Skeletal muscle satellite cell (primary cell): ENCODE data around the gene ADCY7.
"Not testable (repeated sequence)": the region's sequence is repeated elsewhere in the genome, so short reads cannot be mapped to it uniquely, and the experiment has no call there.

Source experiments
- H3K27me3 ChIP-seq: 2 replicates; pipeline ENCODE4 v1.7.0; 2013; ENCODE audit warnings: low read length; ENCODE audit not compliant: control insufficient read depth, insufficient read depth
- H3K36me3 ChIP-seq: 2 replicates; pipeline ENCODE4 v1.7.0; 2013; ENCODE audit warnings: mild to moderate bottlenecking, control low read depth, low read length; ENCODE audit not compliant: insufficient read depth
- H3K4me1 ChIP-seq: 2 replicates; pipeline ENCODE4 v1.7.0; 2013; ENCODE audit warnings: low read length; ENCODE audit not compliant: control insufficient read depth, insufficient read depth
- H3K4me2 ChIP-seq: 2 replicates; pipeline ENCODE4 v1.7.0; 2013; ENCODE audit warnings: mild to moderate bottlenecking, low read length
- H3K4me3 ChIP-seq: 2 replicates; pipeline ENCODE4 v1.7.0; 2013; ENCODE audit warnings: low read length
- H3K9ac ChIP-seq: 2 replicates; pipeline ENCODE4 v1.7.0; 2013; ENCODE audit warnings: mild to moderate bottlenecking, low read depth, low read length, moderate library complexity
- H3K9me3 ChIP-seq: replicated peaks from 2 replicates; pipeline ENCODE4 v1.7.0; 2013; ENCODE audit warnings: mild to moderate bottlenecking, control low read depth, low read length

Gene ADCY7

DNA sequence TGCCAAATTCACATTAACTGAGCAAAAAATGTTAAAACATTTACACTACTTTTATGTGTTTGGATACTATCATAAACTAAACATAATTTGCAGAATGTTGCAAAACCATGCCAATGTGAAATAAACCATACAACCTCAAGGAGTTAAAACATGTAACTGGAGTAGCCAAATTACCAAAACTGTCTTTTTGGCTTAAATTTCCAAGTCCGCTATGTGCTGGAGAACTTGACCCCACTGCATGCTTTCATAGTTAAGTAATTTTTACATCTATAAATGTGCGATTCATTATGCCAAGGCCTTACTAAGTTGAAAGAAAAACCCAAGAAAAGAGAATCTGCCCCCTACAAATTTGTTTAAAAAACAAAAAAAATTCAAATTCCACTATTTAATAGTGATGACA is 74.2 kb downstream of the ADCY7 start:
- no peak overlapping the region for H3K4me3 ChIP-seq
- H3K9me3 ChIP-seq, result no peaks in the 10 kb centered on the region
- no peak overlapping the region for H3K4me2 ChIP-seq
- H3K4me1 ChIP-seq, result peaks cover 25% of the 10 kb centered on the region
- H3K27me3 ChIP-seq, result no peaks in the 10 kb centered on the region
- H3K9ac ChIP-seq, result no peak overlapping the region
- H3K36me3 ChIP-seq, result peaks cover 13% of the 10 kb centered on the region

- H3K4me1 ChIP-seq, H3K9me3 ChIP-seq, H3K9ac ChIP-seq, H3K4me3 ChIP-seq, H3K27me3 ChIP-seq, H3K4me2 ChIP-seq: not testable (repeated sequence)
- peaks cover 13% of the 10 kb centered on the region for H3K36me3 ChIP-seq
Observed at GRCh38 chr16:50343566-50343965, 77.2 kb downstream of the ADCY7 start.

- not testable (repeated sequence) for H3K9me3 ChIP-seq, H3K4me2 ChIP-seq, H3K4me3 ChIP-seq, H3K27me3 ChIP-seq, H3K9ac ChIP-seq, H3K4me1 ChIP-seq
- peaks cover 14% of the 10 kb centered on the region for H3K36me3 ChIP-seq
Observed at GRCh38 chr16:50345210-50345609, 78.9 kb downstream of the ADCY7 start.

- peaks cover 34% of the 10 kb centered on the region for H3K36me3 ChIP-seq
- H3K4me1 ChIP-seq, result no peaks in the 10 kb centered on the region
- H3K9ac ChIP-seq, result no peak overlapping the region
- H3K27me3 ChIP-seq, result no peaks in the 10 kb centered on the region
- H3K9me3 ChIP-seq, result no peaks in the 10 kb centered on the region
- no peak overlapping the region for H3K4me3 ChIP-seq
- H3K4me2 ChIP-seq, result no peak overlapping the region
Observed at GRCh38 chr16:50351116-50351515, 84.8 kb downstream of the ADCY7 start.

- H3K27me3 ChIP-seq, result no peaks in the 10 kb centered on the region
- H3K4me2 ChIP-seq, result no peak overlapping the region
- H3K9me3 ChIP-seq, result no peaks in the 10 kb centered on the region
- H3K36me3 ChIP-seq, result peaks cover 34% of the 10 kb centered on the region
- no peaks in the 10 kb centered on the region for H3K4me1 ChIP-seq
- no peak overlapping the region for H3K4me3 ChIP-seq
- H3K9ac ChIP-seq, result no peak overlapping the region
Observed at GRCh38 chr16:50351952-50352351, 85.6 kb downstream of the ADCY7 start.

DNA sequence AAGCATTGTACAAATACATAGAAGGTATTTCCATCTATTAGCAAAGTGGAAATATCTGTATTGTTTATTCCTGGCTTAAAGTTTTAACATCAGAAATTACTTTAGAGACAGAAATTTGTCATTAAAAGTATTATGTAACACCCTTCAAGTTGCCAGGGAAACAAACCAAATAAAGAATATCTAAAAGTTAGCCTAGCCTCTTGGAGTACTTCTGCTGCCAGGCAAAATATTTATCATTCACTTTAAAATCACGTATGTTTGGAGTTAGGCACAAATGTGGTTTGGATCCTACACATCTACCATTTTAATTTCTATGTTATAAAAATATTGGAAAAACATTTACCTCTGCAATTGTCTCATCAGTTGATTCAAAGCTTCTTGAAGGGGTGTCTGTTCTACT is 87.7 kb downstream of the ADCY7 start:
- no peaks in the 10 kb centered on the region for H3K4me1 ChIP-seq
- no peaks in the 10 kb centered on the region for H3K27me3 ChIP-seq
- H3K9ac ChIP-seq, result no peak overlapping the region
- H3K4me2 ChIP-seq, result no peak overlapping the region
- H3K36me3 ChIP-seq, result peaks cover 37% of the 10 kb centered on the region
- H3K4me3 ChIP-seq, result no peak overlapping the region
- H3K9me3 ChIP-seq, result no peaks in the 10 kb centered on the region

DNA sequence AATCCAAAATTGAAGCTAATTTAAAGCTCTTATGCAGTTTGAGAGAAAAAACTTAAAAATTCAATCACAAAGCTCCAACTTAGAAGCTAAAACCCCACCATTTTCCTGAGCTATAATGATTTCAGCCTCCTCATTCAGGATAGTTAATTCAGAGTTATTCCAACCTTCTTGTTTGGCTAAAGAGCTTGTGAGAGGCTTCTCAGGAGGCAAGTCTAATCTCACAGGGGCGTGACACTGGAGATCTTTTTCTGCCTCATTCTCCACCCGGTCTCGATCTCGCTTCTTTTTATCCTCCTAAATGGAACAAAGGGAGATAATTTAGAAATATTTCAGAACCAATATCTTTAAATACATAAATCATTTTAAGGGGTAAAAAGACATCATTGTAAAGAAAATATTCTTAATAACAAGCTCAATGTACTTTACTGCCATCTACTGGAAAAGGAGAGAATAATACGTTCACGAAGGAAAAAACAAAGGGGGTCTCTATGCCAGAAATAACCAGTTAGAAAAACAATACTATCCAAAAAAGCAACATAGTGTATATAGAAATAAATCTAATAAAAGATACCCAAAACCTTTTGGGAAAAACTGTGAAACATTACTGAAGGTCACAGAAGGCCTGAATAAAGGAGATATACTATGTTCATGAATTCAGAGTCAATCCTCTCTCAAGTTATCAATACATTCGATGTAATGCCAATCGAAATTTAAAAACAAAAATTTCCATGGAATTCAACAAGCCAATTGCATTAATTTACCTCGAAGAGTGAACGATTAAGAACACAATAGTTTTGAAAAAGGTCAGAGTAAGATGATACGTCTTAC is 88.5 kb downstream of the ADCY7 start:
- peaks cover 35% of the 10 kb centered on the region for H3K36me3 ChIP-seq
- H3K4me3 ChIP-seq, result no peak overlapping the region
- no peak overlapping the region for H3K4me2 ChIP-seq
- no peaks in the 10 kb centered on the region for H3K9me3 ChIP-seq
- H3K27me3 ChIP-seq, result no peaks in the 10 kb centered on the region
- no peak overlapping the region for H3K9ac ChIP-seq
- no peaks in the 10 kb centered on the region for H3K4me1 ChIP-seq

DNA sequence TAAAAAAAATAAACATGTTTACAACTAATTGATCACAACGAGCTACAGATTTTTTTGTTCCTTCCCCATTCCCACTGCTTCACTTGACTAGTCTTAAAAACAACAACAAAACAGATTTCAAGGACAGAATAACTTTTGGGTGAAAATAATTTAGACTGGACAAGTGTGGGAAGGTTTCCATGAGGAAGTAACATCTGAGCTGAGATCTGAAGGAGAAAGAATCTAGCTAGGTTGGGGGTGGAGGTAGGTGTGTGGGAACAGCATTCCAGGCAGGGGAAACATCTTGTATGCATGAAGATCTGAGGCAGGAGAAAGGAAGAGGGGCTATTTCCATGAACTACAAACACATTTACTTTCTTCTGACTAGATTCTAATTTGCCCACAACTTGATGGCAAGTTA is 93.3 kb downstream of the ADCY7 start:
- Histone ChIP-seq H3K4me1 (peaks cover 5% of the 10 kb centered on the region), H3K4me3 (no peak overlapping the region), H3K4me2 (no peak overlapping the region), H3K9ac (no peak overlapping the region), H3K9me3 (no peaks in the 10 kb centered on the region), H3K36me3 (peaks cover 45% of the 10 kb centered on the region), H3K27me3 (no peaks in the 10 kb centered on the region)

DNA sequence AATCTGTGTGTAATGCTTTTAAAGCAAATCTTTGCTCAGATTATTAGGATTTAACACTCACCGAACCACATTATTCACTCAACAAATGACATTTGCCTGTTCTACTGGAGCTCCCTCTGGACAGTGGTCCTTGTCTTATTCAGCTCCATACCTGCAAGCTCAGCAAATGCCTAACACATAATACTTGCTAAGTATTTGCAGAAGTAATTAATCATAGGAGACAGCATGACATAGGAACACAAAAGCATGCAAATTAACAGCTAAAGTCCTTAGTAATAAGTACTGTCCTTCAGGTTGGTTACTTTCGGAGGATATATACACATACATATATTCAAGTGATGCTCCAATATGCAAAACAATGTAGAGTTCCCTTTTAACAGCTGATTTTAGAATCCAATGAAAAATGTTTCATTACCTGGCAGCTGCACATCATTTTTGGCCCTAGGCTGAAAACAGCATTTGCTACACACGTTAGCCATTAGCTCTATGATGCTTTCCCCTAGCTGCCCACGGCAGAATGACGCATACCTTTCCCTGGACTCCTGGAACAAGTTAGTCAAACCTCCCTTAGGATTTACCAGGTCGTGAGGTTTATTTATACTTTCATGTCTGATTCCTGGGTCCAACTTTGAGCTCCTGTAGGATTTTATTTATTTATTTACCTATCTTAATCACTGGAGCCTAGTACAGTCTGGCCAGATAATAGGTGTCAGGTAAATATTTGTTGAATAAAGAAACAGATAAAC is 93.9 kb downstream of the ADCY7 start:
- no peaks in the 10 kb centered on the region for H3K9me3 ChIP-seq
- H3K4me3 ChIP-seq, result no peak overlapping the region
- H3K4me2 ChIP-seq, result no peak overlapping the region
- no peaks in the 10 kb centered on the region for H3K27me3 ChIP-seq
- peaks cover 47% of the 10 kb centered on the region for H3K36me3 ChIP-seq
- peaks cover 5% of the 10 kb centered on the region for H3K4me1 ChIP-seq
- H3K9ac ChIP-seq, result peak overlapping the region; percentile 30

GRCh38 chr16:50360779-50361178 is 94.4 kb downstream of the ADCY7 start:
- no peaks in the 10 kb centered on the region for H3K9me3 ChIP-seq
- H3K4me1 ChIP-seq, result peaks cover 5% of the 10 kb centered on the region
- no peaks in the 10 kb centered on the region for H3K27me3 ChIP-seq
- peak overlapping the region; percentile 30 for H3K9ac ChIP-seq
- H3K36me3 ChIP-seq, result peaks cover 50% of the 10 kb centered on the region
- H3K4me3 ChIP-seq, result no peak overlapping the region
- no peak overlapping the region for H3K4me2 ChIP-seq

GRCh38 chr16:50363656-50364055 is 97.3 kb downstream of the ADCY7 start:
- no peak overlapping the region for H3K9ac ChIP-seq

More at GRCh38 chr16:50363656-50364055, 97.3 kb downstream of the ADCY7 start:
- no peak overlapping the region for H3K4me3 ChIP-seq
- H3K27me3 ChIP-seq, result no peaks in the 10 kb centered on the region
- H3K4me1 ChIP-seq, result peaks cover 17% of the 10 kb centered on the region
- H3K4me2 ChIP-seq, result no peak overlapping the region
- H3K36me3 ChIP-seq, result peaks cover 50% of the 10 kb centered on the region
- no peaks in the 10 kb centered on the region for H3K9me3 ChIP-seq
